Spleen (tissue), 11 donors: ENCODE results near the gene CYGB. TPM values are rescaled to one million over a fixed set of nuclear protein-coding genes. Genes with fewer than 3 reads are reported as not detected.
A peak's percentile ranks its signal among the peaks of the same experiment; 100 is the strongest.

Experiments used
- DNase-seq: peaks from one replicate; pipeline ENCODE4 v3.0.0-alpha.2; 2020
- H3K27ac ChIP-seq, 8 donors: fragments of 200-600 bp; sonication (generic) in 7 of 8; 1 replicate in 4 of 8; 2 replicates in 4 of 8; pipeline versions ENCODE4 v1.5.0 to v1.8.0; 2016 to 2021; ENCODE audit warnings: inconsistent platforms in 4 of 8, mild to moderate bottlenecking in 4 of 8, moderate library complexity in 1 of 8
- H3K27me3 ChIP-seq, 7 donors: fragments of 200-600 bp; sonication (generic) in 6 of 7; replicated peaks in 1 of 7; 1 replicate in 4 of 7; 2 replicates in 3 of 7; pipeline versions ENCODE4 v1.5.0 to v1.8.0; 2016 to 2021; ENCODE audit warnings: inconsistent platforms in 3 of 7, mild to moderate bottlenecking in 1 of 7
- H3K36me3 ChIP-seq, 6 donors: fragments of 200-600 bp; sonication (generic) in 5 of 6; 1 replicate in 4 of 6; 2 replicates in 2 of 6; pipeline versions ENCODE4 v1.5.0 to v1.8.0; 2016 to 2021; ENCODE audit warnings: inconsistent platforms in 2 of 6
- H3K4me1 ChIP-seq, 6 donors: fragments of 200-600 bp; sonication (generic) in 5 of 6; 1 replicate in 3 of 6; 2 replicates in 3 of 6; pipeline versions ENCODE4 v1.5.0 to v1.8.0; 2016 to 2021; ENCODE audit warnings: inconsistent platforms in 3 of 6
- H3K4me3 ChIP-seq, 8 donors: fragments of 200-600 bp; sonication (generic) in 7 of 8; 1 replicate in 4 of 8; 2 replicates in 4 of 8; pipeline versions ENCODE4 v1.5.0 to v1.8.0; 2016 to 2021; ENCODE audit warnings: inconsistent platforms in 4 of 8, mild to moderate bottlenecking in 4 of 8, moderate library complexity in 2 of 8
- H3K9me3 ChIP-seq, 8 donors: fragments of 200-600 bp; sonication (generic) in 7 of 8; 1 replicate in 4 of 8; 2 replicates in 4 of 8; pipeline versions ENCODE4 v1.5.0 to v1.8.0; 2016 to 2021; ENCODE audit warnings: inconsistent platforms in 4 of 8
- CTCF ChIP-seq, 11 experiments: fragments of 200-600 bp in 7 of 11; fragments of 450-650 bp in 4 of 11; sonication (generic) in 4 of 11; IDR thresholded peaks in 8 of 11; conservative IDR thresholded peaks in 3 of 11; 1 replicate in 7 of 11; 2 replicates in 4 of 11; pipeline versions ENCODE4 v1.4.0 to v1.8.0; 2016 to 2021; ENCODE audit warnings: antibody characterized with exemption in 11 of 11, inconsistent platforms in 4 of 11, mild to moderate bottlenecking in 1 of 11
- POLR2A ChIP-seq, 3 donors: fragments of 450-650 bp; IDR thresholded peaks; one replicate each; pipeline ENCODE4 v1.5.1; 2017; ENCODE audit warnings: antibody characterized with exemption in 3 of 3, mild to moderate bottlenecking in 1 of 3
- POLR2AphosphoS5 ChIP-seq, 3 donors: sonication (generic); formaldehyde crosslinking; IDR thresholded peaks; one replicate each; pipeline ENCODE4 v1.5.1; 2017; ENCODE audit warnings: antibody characterized with exemption in 3 of 3
- WGBS, 5 donors: extraction: QIAGEN DNeasy Blood & Tissue Kit in 3 of 5; methylation state at CpG; one replicate each; pipeline versions ENCODE4 v1.1.5 to v1.1.7; 2013 to 2018; 5-methylcytosine and 5-hydroxymethylcytosine counted together
- intact Hi-C: fragments of 100-400 bp; cut with DNase I; formaldehyde crosslinking; loops from one replicate; pipeline ENCODE4 v1.15.0; 2023; ENCODE audit warnings: low total_unique reads
- polyA plus RNA-seq, 3 donors: library from polyadenylated mRNA; stranded (reverse); fragments of 200-250 nt; gene quantifications; one replicate each; pipeline ENCODE4 v1.2.1, GENCODE V29; 2013
- total RNA-seq, 7 donors: library from RNA; depleted of rRNA in 3 of 7; stranded (reverse); fragments of >200 nt in 3 of 7; fragmentation: NEBNext Ultra II Directional in 4 of 7; extraction: Animal tissue kit (Norgen Biotek cat#: 25700) in 4 of 7; gene quantifications; one replicate each; pipeline versions ENCODE4 v1.1.0 to v1.2.1, GENCODE V29; 2016 to 2021
- donor health status: healthy with polysubstance abuse.
- donor health status: DM: no; HTN: no; CAD: no; lungs with moderate emphysema.
- donor health status: DM: no; HTN: no; CAD: no.
- donor health status: Bipolar disorder and iron deficiency.
- donor health status: healthy.
- donor health status: DM: no; HTN: no; CAD: no.
- donor health status: DM: yes; HTN: yes; CAD: no.

CYGB gene
- total and polyA plus RNA-seq, 10 donors, result 3.5 to 21.0 (median 7.7) TPM

- Histone ChIP-seq H3K36me3 (peaks cover 0 to 25% (median 3%) of the 10 kb centered on the region in 6 donors), H3K9me3 (no peaks in the 10 kb centered on the region), H3K27me3 (no peaks in the 10 kb centered on the region), H3K27ac (peak overlapping the region; percentile 88 to 98 (median 95)), H3K4me1 (peaks cover 39 to 90% (median 72%) of the 10 kb centered on the region in 6 donors), H3K4me3 (peak overlapping the region; percentile 51 to 99 (median 91))
- TF ChIP-seq CTCF (IDR thresholded peaks at IDR 0.05 in 8 of 11, conservative IDR thresholded peaks at IDR 0.05 in 3 of 11) (no peak), POLR2A (IDR thresholded peaks at IDR 0.05) (no peak), POLR2AphosphoS5 (IDR thresholded peaks at IDR 0.05) (peak; percentile 28 to 82 (median 48))
- DNase-seq, result no peak
- 32 to 49% (median 39%) methylated on average over 16 to 17 of the region's 17 CpGs for WGBS, 5 donors
- intact Hi-C loops, result loop anchor here (10.0 kb wide), 1 partner anchor 195 kb away; the partner anchor contains the start of gene QRICH2
Measured at GRCh38 chr17:76500074-76500746, 37.3 kb downstream of the CYGB start.

GRCh38 chr17:76499267-76499667 is 38.2 kb downstream of the CYGB start:
- peaks cover 46 to 95% (median 80%) of the 10 kb centered on the region in 6 donors for H3K4me1 ChIP-seq
- no peaks in the 10 kb centered on the region for H3K9me3 ChIP-seq
- peaks cover 0 to 33% (median 3%) of the 10 kb centered on the region in 6 donors for H3K36me3 ChIP-seq
- no peak for DNase-seq
- no peaks in the 10 kb centered on the region for H3K27me3 ChIP-seq
- intact Hi-C loops, result no loop called here
- 45 to 74% (median 61%) methylated on average over 5 of the region's 5 CpGs for WGBS, 5 donors
- peak overlapping the region; percentile 51 to 99 (median 91) for H3K4me3 ChIP-seq
- TF ChIP-seq POLR2AphosphoS5 (IDR thresholded peaks at IDR 0.05) (peak in 2 of 3 donors; percentile 9 to 27), CTCF (IDR thresholded peaks at IDR 0.05 in 8 of 11, conservative IDR thresholded peaks at IDR 0.05 in 3 of 11) (no peak), POLR2A (IDR thresholded peaks at IDR 0.05) (no peak)
- peak overlapping the region; percentile 88 to 98 (median 95) for H3K27ac ChIP-seq

- peak in 1 of 11 experiments; percentile 7 for TF ChIP-seq CTCF (IDR thresholded peaks at IDR 0.05 in 8 of 11, conservative IDR thresholded peaks at IDR 0.05 in 3 of 11)
- TF ChIP-seq POLR2AphosphoS5 (IDR thresholded peaks at IDR 0.05), result no peak
- no peak for TF ChIP-seq POLR2A (IDR thresholded peaks at IDR 0.05)
- H3K9me3 ChIP-seq, result no peaks in the 10 kb centered on the region
- H3K4me1 ChIP-seq, result peaks cover 49 to 95% (median 83%) of the 10 kb centered on the region in 6 donors
- WGBS, 5 donors, result 25 to 46% (median 37%) methylated on average over 4 of the region's 4 CpGs
- H3K27ac ChIP-seq, result peak overlapping the region; percentile 88 to 98 (median 95)
- intact Hi-C loops, result no loop called here
- no peak for DNase-seq
- no peaks in the 10 kb centered on the region for H3K27me3 ChIP-seq
- H3K36me3 ChIP-seq, result peaks cover 0 to 33% (median 3%) of the 10 kb centered on the region in 6 donors
- peak overlapping the region in 7 of 8 donors; percentile 51 to 99 (median 91) for H3K4me3 ChIP-seq
Measured at GRCh38 chr17:76498876-76499251, 38.6 kb downstream of the CYGB start.
